H1 (cell line): ENCODE data around the gene TFCP2L1. TPM values are rescaled to one million over a fixed set of nuclear protein-coding genes. Genes with fewer than 3 reads are reported as not detected.

Experiments used
- CTCF ChIA-PET: fragments of 300-600 bp; sonication (Branson Sonifier 250); formaldehyde crosslinking; loops from one replicate; lab custom pipeline; 2021; ENCODE audit not compliant: partially characterized antibody; lab: Charles Lee
- POLR2A ChIA-PET: fragments of 300-600 bp; sonication (Branson Sonifier 250); formaldehyde crosslinking; loops from one replicate; lab custom pipeline; 2021; ENCODE audit warnings: inconsistent platforms; ENCODE audit not compliant: partially characterized antibody; lab: Charles Lee
- DNase-seq, 2 experiments: peaks; one replicate each; pipeline versions ENCODE4 v3.0.0 to v3.0.0-alpha.2; 2010 to 2022; ENCODE audit warnings: low spot score in 2 of 2, low read depth in 1 of 2, mixed read lengths in 1 of 2
- FAIRE-seq: peaks from 2 replicates; lab custom pipeline; 2011; peaks lifted over from hg19 to GRCh38; lab: Jason Lieb, UNC
- H2AFZ ChIP-seq: 2 replicates; pipeline ENCODE4 v1.8.1; 2012; ENCODE audit warnings: low read length, inconsistent platforms
- H2AK5ac ChIP-seq: 2 replicates; pipeline ENCODE4 v1.6.1; 2013; ENCODE audit warnings: low read depth, low read length
- H2BK120ac ChIP-seq: replicated peaks from 2 replicates; pipeline ENCODE3; 2013; ENCODE audit warnings: low read depth, low read length, inconsistent platforms
- H2BK12ac ChIP-seq: 2 replicates; pipeline ENCODE4 v1.6.1; 2013; ENCODE audit warnings: low read depth, low read length
- H2BK15ac ChIP-seq: 2 replicates; pipeline ENCODE4 v1.6.1; 2013; ENCODE audit warnings: low read length
- H2BK20ac ChIP-seq: 2 replicates; pipeline ENCODE4 v1.6.1; 2013; ENCODE audit warnings: low read length
- H2BK5ac ChIP-seq: 2 replicates; pipeline ENCODE4 v1.6.1; 2013; ENCODE audit warnings: low read depth, low read length
- H3K14ac ChIP-seq: 2 replicates; pipeline ENCODE4 v1.6.1; 2013; ENCODE audit warnings: inconsistent platforms; ENCODE audit not compliant: insufficient read length
- H3K18ac ChIP-seq: 2 replicates; pipeline ENCODE4 v1.6.1; 2013; ENCODE audit warnings: low read length; ENCODE audit errors: extremely low read depth
- H3K23ac ChIP-seq: 2 replicates; pipeline ENCODE4 v1.6.1; 2013; ENCODE audit warnings: inconsistent platforms; ENCODE audit not compliant: insufficient read length
- H3K23me2 ChIP-seq: 2 replicates; pipeline ENCODE4 v1.6.1; 2013; ENCODE audit warnings: low read depth, low read length
- H3K27ac ChIP-seq: 2 replicates; pipeline ENCODE4 v1.6.1; 2011; ENCODE audit warnings: low read depth, low read length, inconsistent platforms
- H3K27me3 ChIP-seq, 4 experiments: replicated peaks in 1 of 4; 1 replicate in 1 of 4; 2 replicates in 3 of 4; pipeline versions ENCODE4 v1.6.1 to v1.8.1; 2011 to 2013; ENCODE audit warnings: low read length in 3 of 4, mild to moderate bottlenecking in 3 of 4, inconsistent platforms in 2 of 4, mixed read lengths in 2 of 4, moderate library complexity in 1 of 4; ENCODE audit not compliant: control insufficient read depth in 3 of 4, insufficient read depth in 3 of 4; ENCODE audit errors: extremely low read depth in 1 of 4
- H3K36me3 ChIP-seq, 4 experiments: 2 replicates each; pipeline versions ENCODE4 v1.6.1 to v1.8.1; 2011 to 2013; ENCODE audit warnings: mild to moderate bottlenecking in 4 of 4, low read length in 3 of 4, moderate library complexity in 2 of 4, control low read depth in 1 of 4, inconsistent platforms in 1 of 4; ENCODE audit not compliant: insufficient read depth in 4 of 4, control insufficient read depth in 2 of 4
- H3K4ac ChIP-seq: replicated peaks from 2 replicates; pipeline ENCODE3; 2013; ENCODE audit warnings: low read length, low read depth, mixed read lengths, inconsistent platforms; ENCODE audit not compliant: insufficient read length
- H3K4me1 ChIP-seq, 4 experiments: replicated peaks in 1 of 4; 1 replicate in 1 of 4; 2 replicates in 3 of 4; pipeline versions ENCODE4 v1.6.1 to v1.8.1; 2011 to 2013; ENCODE audit warnings: low read length in 3 of 4, inconsistent platforms in 2 of 4, mixed read lengths in 1 of 4; ENCODE audit not compliant: insufficient read depth in 4 of 4, control insufficient read depth in 3 of 4
- H3K4me2 ChIP-seq, 2 experiments: 2 replicates each; pipeline versions ENCODE4 v1.6.1 to v1.8.1; 2011 to 2013; ENCODE audit warnings: low read depth in 2 of 2, low read length in 2 of 2, control low read depth in 1 of 2, inconsistent platforms in 1 of 2, mild to moderate bottlenecking in 1 of 2; ENCODE audit not compliant: insufficient read depth in 1 of 2
- H3K4me3 ChIP-seq, 4 experiments: fragments of 200-600, 300-600 bp in 1 of 4; sonication (generic), shearing (Covaris generic), sonication (Bioruptor Twin) in 1 of 4; 2 replicates each; pipeline versions ENCODE4 v1.5.1 to v1.8.1; 2011 to 2016; ENCODE audit warnings: low read length in 4 of 4, low read depth in 3 of 4, control low read depth in 2 of 4, inconsistent platforms in 2 of 4, mild to moderate bottlenecking in 2 of 4, mixed read lengths in 1 of 4, moderate library complexity in 1 of 4; ENCODE audit not compliant: insufficient read depth in 2 of 4; ENCODE audit errors: extremely low read depth in 1 of 4
- H3K56ac ChIP-seq: replicated peaks from 2 replicates; pipeline ENCODE3; 2013; ENCODE audit warnings: low read depth, mild to moderate bottlenecking, mixed read lengths, low read length, inconsistent platforms; ENCODE audit not compliant: insufficient read length
- H3K79me1 ChIP-seq: 2 replicates; pipeline ENCODE4 v1.6.1; 2013; ENCODE audit warnings: low read depth, low read length, control low read depth
- H3K79me2 ChIP-seq, 2 experiments: 2 replicates each; pipeline versions ENCODE4 v1.6.1 to v1.8.1; 2012 to 2013; ENCODE audit warnings: low read length in 2 of 2, mild to moderate bottlenecking in 2 of 2, inconsistent platforms in 1 of 2; ENCODE audit not compliant: insufficient read depth in 2 of 2, control insufficient read depth in 1 of 2
- H3K9ac ChIP-seq, 4 experiments: replicated peaks in 1 of 4; 1 replicate in 1 of 4; 2 replicates in 3 of 4; pipeline versions ENCODE4 v1.6.1 to v1.8.1; 2011 to 2013; ENCODE audit warnings: low read depth in 3 of 4, low read length in 3 of 4, control low read depth in 2 of 4, mild to moderate bottlenecking in 2 of 4, moderate library complexity in 2 of 4, inconsistent platforms in 1 of 4; ENCODE audit errors: extremely low read depth in 1 of 4
- H3K9me3 ChIP-seq, 2 experiments: 2 replicates each; pipeline versions ENCODE4 v1.6.1 to v1.8.1; 2012 to 2013; ENCODE audit warnings: mild to moderate bottlenecking in 2 of 2, moderate library complexity in 2 of 2, control low read depth in 1 of 2, inconsistent platforms in 1 of 2, low read depth in 1 of 2, low read length in 1 of 2, mixed read lengths in 1 of 2; ENCODE audit not compliant: insufficient read depth in 2 of 2
- H4K20me1 ChIP-seq, 2 experiments: replicated peaks in 1 of 2; 2 replicates each; pipeline versions ENCODE3 to v1.8.1; 2011 to 2013; ENCODE audit warnings: inconsistent platforms in 2 of 2, low read length in 2 of 2, mild to moderate bottlenecking in 1 of 2; ENCODE audit not compliant: insufficient read depth in 2 of 2, control insufficient read depth in 1 of 2
- H4K5ac ChIP-seq: 2 replicates; pipeline ENCODE4 v1.6.1; 2013; ENCODE audit warnings: low read length, low read depth, mixed read lengths, inconsistent platforms; ENCODE audit not compliant: insufficient read length
- H4K8ac ChIP-seq: 2 replicates; pipeline ENCODE4 v1.8.0; 2013; ENCODE audit warnings: mild to moderate bottlenecking, moderate library complexity, low read length, inconsistent platforms; ENCODE audit not compliant: insufficient read depth; ENCODE audit errors: extremely low read depth
- H4K91ac ChIP-seq: replicated peaks from 2 replicates; pipeline ENCODE3; 2013; ENCODE audit warnings: low read length, mixed read lengths, inconsistent platforms; ENCODE audit not compliant: insufficient read length
- BACH1 ChIP-seq: IDR thresholded peaks from 2 replicates; pipeline ENCODE4 v1.6.1; 2012; ENCODE audit warnings: low read length, improper control_type of control experiment
- CBX5 ChIP-seq: fragments of 300-800, 300-1000 bp; sonication (generic); IDR thresholded peaks from 2 replicates; pipeline ENCODE4 v1.7.1; 2016; ENCODE audit warnings: antibody characterized with exemption, low read length, low read depth
- CHD1 ChIP-seq: IDR thresholded peaks from 2 replicates; pipeline ENCODE4 v1.6.1; 2012; ENCODE audit warnings: low read depth, low read length, improper control_type of control experiment
- EZH2 ChIP-seq: fragments of 200-600 bp; sonication (generic); IDR thresholded peaks from 2 replicates; pipeline ENCODE4 v1.7.1; 2012; ENCODE audit warnings: low read depth, mild to moderate bottlenecking, moderate library complexity, low read length, inconsistent platforms; ENCODE audit not compliant: severe bottlenecking
- HDAC6 ChIP-seq: IDR thresholded peaks from one replicate; pipeline ENCODE4 v1.7.1; 2012; ENCODE audit warnings: low read depth, mild to moderate bottlenecking, inconsistent platforms, low read length, moderate library complexity
- JUND ChIP-seq: IDR thresholded peaks from 2 replicates; pipeline ENCODE4 v1.6.1; 2011; ENCODE audit warnings: mild to moderate bottlenecking, improper control_type of control experiment, low read length
- RNF2 ChIP-seq: fragments of 200-900, 300-1000 bp; sonication (generic); IDR thresholded peaks from 2 replicates; pipeline ENCODE4 v1.7.1; 2016; ENCODE audit warnings: borderline replicate concordance, low read depth, mild to moderate bottlenecking, antibody characterized with exemption, low read length; ENCODE audit not compliant: poor library complexity, severe bottlenecking; ENCODE audit errors: missing control alignments
- SIN3A ChIP-seq, 2 experiments: IDR thresholded peaks in 1 of 2; conservative IDR thresholded peaks in 1 of 2; 2 replicates each; pipeline ENCODE4 v1.6.1; 2011 to 2012; ENCODE audit warnings: low read length in 2 of 2, improper control_type of control experiment in 1 of 2, low read depth in 1 of 2, mild to moderate bottlenecking in 1 of 2
- SIX5 ChIP-seq: IDR thresholded peaks from 2 replicates; pipeline ENCODE4 v1.6.1; 2011; ENCODE audit warnings: mild to moderate bottlenecking, low read depth, low read length
- SP1 ChIP-seq: IDR thresholded peaks from 2 replicates; pipeline ENCODE4 v1.6.1; 2011; ENCODE audit warnings: low read depth, low read length
- TAF7 ChIP-seq: optimal IDR thresholded peaks from 2 replicates; pipeline ENCODE3; 2011; ENCODE audit warnings: low read depth, mild to moderate bottlenecking, inconsistent platforms, low read length, moderate library complexity, borderline replicate concordance
- TBP ChIP-seq: IDR thresholded peaks from 2 replicates; pipeline ENCODE4 v1.6.1; 2011; ENCODE audit warnings: low read depth, low read length, improper control_type of control experiment
- WGBS, 2 experiments: shearing (Covaris generic) in 1 of 2; methylation state at CpG; one replicate each; pipeline versions ENCODE4 v1.1.6 to v1.1.7; 2013 to 2015; ENCODE audit warnings: low lambda C conversion rate in 2 of 2, mixed read lengths in 2 of 2, inconsistent platforms in 1 of 2, low coverage in 1 of 2, missing lambda C conversion rate in 1 of 2; ENCODE audit not compliant: insufficient replicate concordance in 2 of 2, insufficient coverage in 1 of 2, insufficient read length in 1 of 2; ENCODE audit errors: extremely low coverage in 1 of 2, missing lambda C conversion rate in 1 of 2; 5-methylcytosine and 5-hydroxymethylcytosine counted together
- polyA plus RNA-seq, 7 experiments: library from polyadenylated mRNA; depleted of rRNA in 3 of 7; stranded (reverse) in 5 of 7; unstranded in 2 of 7; fragments of >200 nt in 5 of 7; fragments of 200-250 nt in 2 of 7; gene quantifications; 1 replicate in 5 of 7; 2 replicates in 1 of 7; 4 replicates in 1 of 7; pipeline versions ENCODE4 v1.2.1 to v1.2.3, GENCODE V29; 2011 to 2013; ENCODE audit warnings: missing spikeins in 2 of 7, mixed read lengths in 2 of 7
- total RNA-seq: library from RNA; stranded (reverse); fragmentation: NEBNext Ultra II Directional; extraction: Animal tissue kit (Norgen Biotek cat#: 25700); gene quantifications from 2 replicates; pipeline ENCODE4 v1.2.1, GENCODE V29; 2021

The TFCP2L1 gene
- total and polyA plus RNA-seq, 2 of the 8 experiments (the other 6 are each of a cell fraction or from before 2014, with no cell fraction given) = 1.5 to 3.8 TPM

DNA sequence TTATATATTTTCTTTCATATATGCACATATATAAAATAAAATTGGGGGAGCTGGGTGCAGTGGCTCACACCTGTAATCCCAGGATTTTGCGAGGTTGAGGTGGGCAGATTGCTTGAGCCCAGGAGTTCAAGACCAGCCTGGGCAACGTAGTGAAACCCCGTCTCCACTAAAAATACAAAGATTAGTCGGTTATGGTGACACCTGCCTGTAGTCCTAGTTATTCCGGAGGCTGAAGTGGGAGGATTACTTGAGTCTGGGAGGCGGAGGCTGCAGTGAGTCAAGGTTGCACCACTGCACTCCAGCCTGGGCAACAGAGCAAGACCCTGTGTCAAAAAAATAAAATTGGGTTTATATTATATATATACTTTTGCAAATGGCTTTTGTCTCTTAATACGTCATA is 39.6 kb upstream of the TFCP2L1 start:
- Histone ChIP-seq H3K27ac (no peak overlapping the region), H3K36me3 (no peaks in the 10 kb centered on the region), H3K79me2 (no peaks in the 10 kb centered on the region), H3K27me3 (no peaks in the 10 kb centered on the region), H3K14ac (no peak overlapping the region), H2AFZ (no peak overlapping the region), H2BK20ac (no peak overlapping the region), H3K23me2 (no peaks in the 10 kb centered on the region), H3K4me3 (no peak overlapping the region), H3K4me2 (no peak overlapping the region), H3K18ac (no peak overlapping the region), H3K9ac (no peak overlapping the region), H3K23ac (no peak overlapping the region), H3K4ac (no peak overlapping the region), H3K56ac (no peak overlapping the region), H3K9me3 (no peaks in the 10 kb centered on the region), H4K8ac (no peak overlapping the region), H3K4me1 (no peaks in the 10 kb centered on the region), H2BK120ac (no peak overlapping the region), H2BK15ac (no peak overlapping the region), H2AK5ac (no peak overlapping the region), H3K79me1 (no peaks in the 10 kb centered on the region), H4K91ac (no peak overlapping the region), H2BK12ac (no peak overlapping the region), H4K20me1 (no peaks in the 10 kb centered on the region), H4K5ac (no peak overlapping the region), H2BK5ac (no peak overlapping the region)
- POLR2A ChIA-PET = interaction anchor here (1.8 kb wide), 1 partner anchor 206 kb away, joined by 4 read pairs; the partner anchor contains the start of gene RNU4ATAC
- no peak for TF ChIP-seq SIN3A (conservative IDR thresholded peaks at IDR 0.05 in 1 of 2, IDR thresholded peaks at IDR 0.05 in 1 of 2; ENCODE audit: low read depth in 1 of 2, low read length in 2 of 2)
- TF ChIP-seq CHD1 = no peak
- no peak for TF ChIP-seq JUND
- no peak for TF ChIP-seq CBX5
- TF ChIP-seq SP1 = no peak
- no peak for TF ChIP-seq RNF2
- TF ChIP-seq TAF7 = no peak
- no peak for TF ChIP-seq EZH2
- TF ChIP-seq TBP = no peak
- TF ChIP-seq HDAC6 = no peak
- TF ChIP-seq BACH1 = no peak
- no peak for TF ChIP-seq SIX5
- FAIRE-seq (no peak), DNase-seq (no peak)
- WGBS, 2 experiments = 94% methylated on average over 7 of the region's 7 CpGs; no CpG with 5 or more reads in 1 of the 2 experiments
- CTCF ChIA-PET = interaction anchor here (0.9 to 6.6 kb wide), 5 partner anchors 192 to 239 kb away, joined by 3 to 36 read pairs (median 11); no protein-coding TSS in a partner anchor
